HCT116 (cell line): ENCODE results near the gene BRAT1. TPM values are rescaled to one million over a fixed set of nuclear protein-coding genes. Genes with fewer than 3 reads are reported as not detected.

Experiments used
- ATAC-seq: fragments of 200-7000 bp; cut with Tn5 transposase; 2 replicates; pipeline ENCODE4 v1.9.1; 2020; ENCODE audit warnings: mild to moderate bottlenecking, moderate library complexity
- BruUV-seq: library from RNA; stranded (reverse); fragments of 400-500 nt; replicated peaks from 2 replicates; lab custom pipeline; 2021; lab: Mats Ljungman, UMichigan
- CTCF ChIA-PET: fragments of 300-600 bp; sonication (Branson Sonifier 250); formaldehyde crosslinking; loops from one replicate; lab custom pipeline; 2021; ENCODE audit warnings: antibody characterized with exemption; lab: Charles Lee
- POLR2A ChIA-PET: fragments of 300-600, 350-600 bp; sonication (Branson Sonifier 250); formaldehyde crosslinking; loops from one replicate; lab custom pipeline; 2021; ENCODE audit warnings: antibody characterized with exemption; lab: Charles Lee
- RAD21 ChIA-PET, 2 experiments: fragments of 300-600 bp; sonication (Branson Sonifier 250); formaldehyde crosslinking; loops; one replicate each; lab custom pipeline; 2023; ENCODE audit warnings: low total read pairs in 2 of 2; ENCODE audit not compliant: uncharacterized antibody in 2 of 2, unreplicated experiment in 2 of 2, low non-redundant PET in 1 of 2; lab: Charles Lee
- DNase-seq: peaks from one replicate; pipeline ENCODE4 v3.0.0-alpha.2; 2010; ENCODE audit warnings: low read depth, low spot score
- H2AFZ ChIP-seq: fragments of 200-600 bp; shearing (Covaris generic), sonication (generic); 2 replicates; pipeline ENCODE4 v1.6.1; 2017; ENCODE audit warnings: low read depth, mixed run types, mixed read lengths, antibody characterized with exemption, low read length; ENCODE audit not compliant: poor library complexity, severe bottlenecking
- H3K27ac ChIP-seq: 2 replicates; pipeline ENCODE4 v1.5.1; 2012; ENCODE audit warnings: low read depth, low read length
- H3K27me3 ChIP-seq: fragments of 200-600 bp; sonication (generic); 2 replicates; pipeline ENCODE4 v1.6.1; 2016; ENCODE audit warnings: mixed run types, low read length, mixed read lengths; ENCODE audit not compliant: insufficient read depth
- H3K36me3 ChIP-seq, 2 experiments: fragments of 200-500 bp in 1 of 2; fragments of 200-600 bp in 1 of 2; sonication (Bioruptor generic) in 1 of 2; sonication (generic) in 1 of 2; 2 replicates each; pipeline versions ENCODE4 v1.5.1 to v1.6.1; 2014 to 2016; ENCODE audit warnings: low read length in 2 of 2, inconsistent platforms in 1 of 2, mixed read lengths in 1 of 2, mixed run types in 1 of 2; ENCODE audit not compliant: insufficient read depth in 2 of 2, control insufficient read depth in 1 of 2
- H3K4me1 ChIP-seq, 2 experiments: fragments of 200-600 bp in 1 of 2; sonication (generic) in 1 of 2; 2 replicates each; pipeline versions ENCODE4 v1.5.1 to v1.6.1; 2012 to 2017; ENCODE audit warnings: low read length in 2 of 2, inconsistent platforms in 1 of 2, mild to moderate bottlenecking in 1 of 2, mixed read lengths in 1 of 2, mixed run types in 1 of 2, moderate library complexity in 1 of 2; ENCODE audit not compliant: insufficient read depth in 2 of 2, control insufficient read depth in 1 of 2
- H3K4me2 ChIP-seq: fragments of 200-600 bp; sonication (generic); 2 replicates; pipeline ENCODE4 v1.6.1; 2017; ENCODE audit warnings: mixed run types, low read length, mixed read lengths
- H3K4me3 ChIP-seq, 2 experiments: fragments of 200-600 bp in 1 of 2; sonication (generic) in 1 of 2; replicated peaks in 1 of 2; 2 replicates each; pipeline ENCODE4 v1.5.1; 2011 to 2016; ENCODE audit warnings: low read length in 2 of 2, control low read depth in 1 of 2, low read depth in 1 of 2, mild to moderate bottlenecking in 1 of 2, mixed read lengths in 1 of 2, mixed run types in 1 of 2
- H3K79me2 ChIP-seq: fragments of 200-600 bp; sonication (generic); 2 replicates; pipeline ENCODE4 v1.6.1; 2017; ENCODE audit warnings: mild to moderate bottlenecking, mixed run types, low read length, moderate library complexity, mixed read lengths; ENCODE audit not compliant: insufficient read depth
- H3K9ac ChIP-seq: fragments of 200-600 bp; sonication (generic); 2 replicates; pipeline ENCODE4 v1.6.1; 2016; ENCODE audit warnings: low read length, mixed read lengths
- H3K9me2 ChIP-seq: fragments of 200-600 bp; sonication (generic), shearing (Covaris generic); 2 replicates; pipeline ENCODE4 v1.6.1; 2017; ENCODE audit warnings: mixed run types, mild to moderate bottlenecking, moderate library complexity; ENCODE audit not compliant: insufficient read depth
- H3K9me3 ChIP-seq, 2 experiments: fragments of 200-500 bp in 1 of 2; fragments of 200-600 bp in 1 of 2; sonication (Bioruptor generic) in 1 of 2; sonication (generic) in 1 of 2; 2 replicates each; pipeline ENCODE4 v1.6.1; 2014 to 2017; ENCODE audit warnings: low read length in 2 of 2, mixed read lengths in 2 of 2, inconsistent platforms in 1 of 2, low read depth in 1 of 2, mild to moderate bottlenecking in 1 of 2, mixed run types in 1 of 2, moderate library complexity in 1 of 2; ENCODE audit not compliant: control insufficient read depth in 1 of 2, insufficient read depth in 1 of 2
- H4K20me1 ChIP-seq: fragments of 200-600 bp; sonication (generic), shearing (Covaris generic); 2 replicates; pipeline ENCODE4 v1.6.1; 2017; ENCODE audit warnings: mixed run types, mild to moderate bottlenecking, moderate library complexity; ENCODE audit not compliant: insufficient read depth
- CBX3 ChIP-seq: IDR thresholded peaks from 2 replicates; pipeline ENCODE4 v1.6.1; 2012; ENCODE audit warnings: low read depth
- EZH2phosphoT487 ChIP-seq: fragments of 200-600 bp; IDR thresholded peaks from 2 replicates; pipeline ENCODE4 v1.6.1; 2018; ENCODE audit warnings: antibody characterized with exemption, borderline replicate concordance
- FOSL1 ChIP-seq: IDR thresholded peaks from 2 replicates; pipeline ENCODE4 v1.6.1; 2012; ENCODE audit warnings: low read depth
- SP1 ChIP-seq: IDR thresholded peaks from 2 replicates; pipeline ENCODE4 v1.6.1; 2012; ENCODE audit warnings: low read depth
- SRF ChIP-seq: IDR thresholded peaks from 2 replicates; pipeline ENCODE4 v1.6.1; 2012; ENCODE audit warnings: low read depth
- YY1 ChIP-seq: IDR thresholded peaks from 2 replicates; pipeline ENCODE4 v1.6.1; 2011; ENCODE audit warnings: low read length, low read depth, moderate library complexity, mild to moderate bottlenecking; ENCODE audit not compliant: insufficient replicate concordance; ENCODE audit errors: extremely low read depth
- ZNF274 ChIP-seq: fragments of 200-500 bp; sonication (Bioruptor generic); IDR thresholded peaks from 2 replicates; pipeline ENCODE4 v1.6.1; 2014; ENCODE audit warnings: mild to moderate bottlenecking, low read depth, low read length, inconsistent platforms
- intact Hi-C: fragments of 100-400 bp; cut with micrococcal nuclease; formaldehyde crosslinking; loops from 2 replicates; pipeline ENCODE4 v1.10.0; 2022
- total RNA-seq: library from RNA; stranded (reverse); gene quantifications from one replicate; pipeline ENCODE4 v1.2.1, GENCODE V29; 2021; ENCODE audit not compliant: unreplicated experiment
- TF ChIP-seq, protein P1 (sequence below): IDR thresholded peaks from 2 replicates; pipeline ENCODE4 v1.6.1; 2012; ENCODE audit warnings: low read depth
- TF ChIP-seq, protein P2 (sequence below): IDR thresholded peaks from 2 replicates; pipeline ENCODE4 v1.6.1; 2012
- TF ChIP-seq, protein P3 (sequence below): IDR thresholded peaks from 2 replicates; pipeline ENCODE4 v1.6.1; 2011; ENCODE audit warnings: mild to moderate bottlenecking, low read length, moderate library complexity; ENCODE audit not compliant: insufficient replicate concordance; ENCODE audit errors: extremely low read depth
- TF ChIP-seq, protein P4 (sequence below), 3 experiments: fragments of 200-600 bp in 1 of 3; sonication (generic) in 1 of 3; IDR thresholded peaks in 2 of 3; conservative IDR thresholded peaks in 1 of 3; 2 replicates each; pipeline ENCODE4 v1.5.1; 2012 to 2017; ENCODE audit warnings: low read depth in 2 of 3, low read length in 2 of 3, antibody characterized with exemption in 1 of 3, borderline replicate concordance in 1 of 3, control low read depth in 1 of 3, mild to moderate bottlenecking in 1 of 3, mixed read lengths in 1 of 3, mixed run types in 1 of 3, moderate library complexity in 1 of 3; ENCODE audit not compliant: insufficient read depth in 1 of 3

BRAT1 gene
- total RNA-seq, 1 experiment from 2014 or later, result 47.6 TPM

DNA sequence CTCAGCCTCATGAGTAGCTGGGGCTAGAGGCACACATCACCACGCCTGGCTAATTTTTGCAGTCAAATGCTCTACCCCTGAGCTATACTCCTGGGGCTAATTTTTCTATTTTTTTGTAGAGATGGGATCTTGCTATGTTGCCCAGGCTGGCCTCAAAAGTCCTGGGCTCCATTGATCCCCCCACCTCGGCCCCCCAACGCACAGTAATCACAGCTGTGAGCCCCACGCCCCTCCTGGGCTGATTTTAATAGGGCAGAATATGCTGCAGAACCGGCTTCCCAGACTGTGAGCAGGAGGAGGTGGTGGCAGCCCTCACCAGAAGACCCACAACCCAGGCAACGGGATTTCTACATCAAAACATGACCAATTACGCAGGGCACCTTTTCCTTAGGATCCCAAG, 15.2 kb downstream of the BRAT1 start (continued):
- TF ChIP-seq, protein P1, sequence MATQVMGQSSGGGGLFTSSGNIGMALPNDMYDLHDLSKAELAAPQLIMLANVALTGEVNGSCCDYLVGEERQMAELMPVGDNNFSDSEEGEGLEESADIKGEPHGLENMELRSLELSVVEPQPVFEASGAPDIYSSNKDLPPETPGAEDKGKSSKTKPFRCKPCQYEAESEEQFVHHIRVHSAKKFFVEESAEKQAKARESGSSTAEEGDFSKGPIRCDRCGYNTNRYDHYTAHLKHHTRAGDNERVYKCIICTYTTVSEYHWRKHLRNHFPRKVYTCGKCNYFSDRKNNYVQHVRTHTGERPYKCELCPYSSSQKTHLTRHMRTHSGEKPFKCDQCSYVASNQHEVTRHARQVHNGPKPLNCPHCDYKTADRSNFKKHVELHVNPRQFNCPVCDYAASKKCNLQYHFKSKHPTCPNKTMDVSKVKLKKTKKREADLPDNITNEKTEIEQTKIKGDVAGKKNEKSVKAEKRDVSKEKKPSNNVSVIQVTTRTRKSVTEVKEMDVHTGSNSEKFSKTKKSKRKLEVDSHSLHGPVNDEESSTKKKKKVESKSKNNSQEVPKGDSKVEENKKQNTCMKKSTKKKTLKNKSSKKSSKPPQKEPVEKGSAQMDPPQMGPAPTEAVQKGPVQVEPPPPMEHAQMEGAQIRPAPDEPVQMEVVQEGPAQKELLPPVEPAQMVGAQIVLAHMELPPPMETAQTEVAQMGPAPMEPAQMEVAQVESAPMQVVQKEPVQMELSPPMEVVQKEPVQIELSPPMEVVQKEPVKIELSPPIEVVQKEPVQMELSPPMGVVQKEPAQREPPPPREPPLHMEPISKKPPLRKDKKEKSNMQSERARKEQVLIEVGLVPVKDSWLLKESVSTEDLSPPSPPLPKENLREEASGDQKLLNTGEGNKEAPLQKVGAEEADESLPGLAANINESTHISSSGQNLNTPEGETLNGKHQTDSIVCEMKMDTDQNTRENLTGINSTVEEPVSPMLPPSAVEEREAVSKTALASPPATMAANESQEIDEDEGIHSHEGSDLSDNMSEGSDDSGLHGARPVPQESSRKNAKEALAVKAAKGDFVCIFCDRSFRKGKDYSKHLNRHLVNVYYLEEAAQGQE, result no peak
- TF ChIP-seq SP1, result no peak
- TF ChIP-seq, protein P2, sequence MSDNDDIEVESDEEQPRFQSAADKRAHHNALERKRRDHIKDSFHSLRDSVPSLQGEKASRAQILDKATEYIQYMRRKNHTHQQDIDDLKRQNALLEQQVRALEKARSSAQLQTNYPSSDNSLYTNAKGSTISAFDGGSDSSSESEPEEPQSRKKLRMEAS, result no peak
- no peak for TF ChIP-seq CBX3

DNA sequence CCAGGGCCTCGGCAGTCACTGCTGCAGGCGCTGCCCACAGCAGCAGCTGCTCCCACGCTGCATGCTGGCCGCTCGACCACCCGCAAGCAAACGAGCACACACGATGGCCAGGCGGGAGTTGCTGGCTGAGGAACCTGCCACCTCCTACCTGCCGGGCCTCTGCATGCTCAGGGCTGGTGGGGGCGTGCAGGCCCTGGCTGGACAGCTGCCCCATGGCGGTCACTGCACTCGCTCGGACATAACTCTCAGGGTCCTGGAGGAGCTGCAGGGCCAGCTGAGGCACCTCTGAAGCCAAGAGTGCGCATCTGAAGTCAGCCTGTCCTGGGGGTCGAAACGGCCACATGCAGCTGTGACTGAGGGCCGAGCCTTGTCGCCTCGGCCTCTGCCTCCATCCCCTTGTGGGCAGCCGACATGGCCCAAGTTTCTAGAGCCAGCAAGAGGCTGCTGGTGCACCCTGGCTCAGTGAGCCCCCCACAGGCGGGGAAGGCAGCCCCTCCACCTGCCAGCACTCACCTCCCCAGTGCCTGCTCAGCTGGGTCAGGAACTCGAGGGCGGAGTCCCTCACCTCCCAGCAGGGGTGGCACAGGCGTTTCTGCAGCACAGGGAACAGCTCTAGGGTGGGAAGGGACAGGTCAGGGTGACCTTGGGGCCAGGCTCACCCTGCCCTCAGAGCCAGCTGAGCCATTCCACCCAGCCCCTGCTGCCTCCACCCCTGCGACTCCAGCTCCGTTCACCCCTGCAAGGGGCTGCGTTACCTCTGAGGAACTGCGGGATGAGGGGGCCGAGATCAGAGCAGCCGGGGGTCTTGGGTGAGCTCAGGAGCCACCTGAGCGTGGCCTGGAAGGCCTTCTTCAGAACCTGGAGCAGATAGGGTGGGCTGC, 16.1 kb downstream of the BRAT1 start:
- H3K9me2 ChIP-seq, result no peaks in the 10 kb centered on the region
- H3K4me1 ChIP-seq, result no peaks in the 10 kb centered on the region
- RAD21 ChIA-PET, result no interaction called here
- H3K9ac ChIP-seq, result no peak overlapping the region
- H3K27me3 ChIP-seq, result no peaks in the 10 kb centered on the region
- no TSS peak for BruUV-seq
- no peak overlapping the region for H3K27ac ChIP-seq
- H2AFZ ChIP-seq, result no peak overlapping the region
- intact Hi-C loops, result no loop called here
- ATAC-seq, result no peak
- no peaks in the 10 kb centered on the region for H4K20me1 ChIP-seq
- POLR2A ChIA-PET, result no interaction called here
- peaks cover 6 to 14% of the 10 kb centered on the region in 2 experiments; a peak in 3 of 4 replicates for H3K36me3 ChIP-seq
- H3K4me2 ChIP-seq, result no peak overlapping the region
- CTCF ChIA-PET, result no interaction called here
- H3K79me2 ChIP-seq, result no peaks in the 10 kb centered on the region
- H3K9me3 ChIP-seq, result no peaks in the 10 kb centered on the region
- H3K4me3 ChIP-seq, result no peak overlapping the region
- DNase-seq, result no peak
- TF ChIP-seq, protein P3, sequence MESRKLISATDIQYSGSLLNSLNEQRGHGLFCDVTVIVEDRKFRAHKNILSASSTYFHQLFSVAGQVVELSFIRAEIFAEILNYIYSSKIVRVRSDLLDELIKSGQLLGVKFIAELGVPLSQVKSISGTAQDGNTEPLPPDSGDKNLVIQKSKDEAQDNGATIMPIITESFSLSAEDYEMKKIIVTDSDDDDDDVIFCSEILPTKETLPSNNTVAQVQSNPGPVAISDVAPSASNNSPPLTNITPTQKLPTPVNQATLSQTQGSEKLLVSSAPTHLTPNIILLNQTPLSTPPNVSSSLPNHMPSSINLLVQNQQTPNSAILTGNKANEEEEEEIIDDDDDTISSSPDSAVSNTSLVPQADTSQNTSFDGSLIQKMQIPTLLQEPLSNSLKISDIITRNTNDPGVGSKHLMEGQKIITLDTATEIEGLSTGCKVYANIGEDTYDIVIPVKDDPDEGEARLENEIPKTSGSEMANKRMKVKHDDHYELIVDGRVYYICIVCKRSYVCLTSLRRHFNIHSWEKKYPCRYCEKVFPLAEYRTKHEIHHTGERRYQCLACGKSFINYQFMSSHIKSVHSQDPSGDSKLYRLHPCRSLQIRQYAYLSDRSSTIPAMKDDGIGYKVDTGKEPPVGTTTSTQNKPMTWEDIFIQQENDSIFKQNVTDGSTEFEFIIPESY, result no peak
- TF ChIP-seq ZNF274 (no peak), YY1 (no peak), FOSL1 (no peak), EZH2phosphoT487 (no peak), SRF (no peak)
- TF ChIP-seq, protein P4, sequence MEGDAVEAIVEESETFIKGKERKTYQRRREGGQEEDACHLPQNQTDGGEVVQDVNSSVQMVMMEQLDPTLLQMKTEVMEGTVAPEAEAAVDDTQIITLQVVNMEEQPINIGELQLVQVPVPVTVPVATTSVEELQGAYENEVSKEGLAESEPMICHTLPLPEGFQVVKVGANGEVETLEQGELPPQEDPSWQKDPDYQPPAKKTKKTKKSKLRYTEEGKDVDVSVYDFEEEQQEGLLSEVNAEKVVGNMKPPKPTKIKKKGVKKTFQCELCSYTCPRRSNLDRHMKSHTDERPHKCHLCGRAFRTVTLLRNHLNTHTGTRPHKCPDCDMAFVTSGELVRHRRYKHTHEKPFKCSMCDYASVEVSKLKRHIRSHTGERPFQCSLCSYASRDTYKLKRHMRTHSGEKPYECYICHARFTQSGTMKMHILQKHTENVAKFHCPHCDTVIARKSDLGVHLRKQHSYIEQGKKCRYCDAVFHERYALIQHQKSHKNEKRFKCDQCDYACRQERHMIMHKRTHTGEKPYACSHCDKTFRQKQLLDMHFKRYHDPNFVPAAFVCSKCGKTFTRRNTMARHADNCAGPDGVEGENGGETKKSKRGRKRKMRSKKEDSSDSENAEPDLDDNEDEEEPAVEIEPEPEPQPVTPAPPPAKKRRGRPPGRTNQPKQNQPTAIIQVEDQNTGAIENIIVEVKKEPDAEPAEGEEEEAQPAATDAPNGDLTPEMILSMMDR (IDR thresholded peaks at IDR 0.05 in 2 of 3, conservative IDR thresholded peaks at IDR 0.05 in 1 of 3; ENCODE audit: borderline replicate concordance in 1 of 3, insufficient read depth in 1 of 3, low read depth in 2 of 3, low read length in 2 of 3), result no peak
